IPS-NIHi11 (cell line): ENCODE data around the gene OPA3.
"Not testable (repeated sequence)": the region's sequence is repeated elsewhere in the genome, so short reads cannot be mapped to it uniquely, and the experiment has no call there.

Experiments
- DNase-seq: peaks from one replicate; pipeline ENCODE4 v3.0.0; 2012; ENCODE audit warnings: mixed read lengths, low spot score

Gene OPA3

DNA sequence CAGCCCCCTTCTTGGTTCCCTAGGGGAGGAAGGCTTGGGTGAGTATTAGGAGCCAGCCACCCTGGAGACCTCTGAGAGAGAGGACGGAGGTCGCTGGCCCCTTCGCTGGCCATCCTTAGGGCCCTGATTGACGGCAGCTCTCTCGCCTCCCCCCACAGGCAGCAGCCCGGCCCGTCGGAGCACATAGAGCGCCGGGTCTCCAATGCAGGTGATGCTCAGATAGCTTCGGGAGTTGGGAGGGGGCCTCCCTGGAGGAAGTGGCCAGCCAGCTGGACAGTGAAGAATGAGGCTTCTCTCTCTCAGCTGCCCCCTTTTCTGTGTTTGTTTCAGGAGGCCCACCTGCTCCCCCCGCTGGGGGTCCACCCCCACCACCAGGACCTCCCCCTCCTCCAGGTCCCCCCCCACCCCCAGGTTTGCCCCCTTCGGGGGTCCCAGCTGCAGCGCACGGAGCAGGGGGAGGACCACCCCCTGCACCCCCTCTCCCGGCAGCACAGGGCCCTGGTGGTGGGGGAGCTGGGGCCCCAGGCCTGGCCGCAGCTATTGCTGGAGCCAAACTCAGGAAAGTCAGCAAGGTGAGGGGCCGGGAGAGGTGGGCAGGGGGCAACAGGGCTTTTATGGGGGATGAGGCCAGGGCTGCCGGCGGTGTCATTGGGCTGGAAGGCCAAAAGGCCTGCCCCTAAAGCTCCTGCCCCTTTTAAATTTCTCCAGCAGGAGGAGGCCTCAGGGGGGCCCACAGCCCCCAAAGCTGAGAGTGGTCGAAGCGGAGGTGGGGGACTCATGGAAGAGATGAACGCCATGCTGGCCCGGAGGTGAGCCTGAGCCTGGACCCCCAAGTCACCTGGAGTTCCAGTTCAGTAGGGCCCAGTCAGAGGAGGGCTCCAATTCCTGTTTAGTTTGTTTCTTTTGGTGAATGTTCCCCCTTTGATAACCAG lies 62.3 kb downstream of the OPA3 start:
- no peak for DNase-seq

DNA sequence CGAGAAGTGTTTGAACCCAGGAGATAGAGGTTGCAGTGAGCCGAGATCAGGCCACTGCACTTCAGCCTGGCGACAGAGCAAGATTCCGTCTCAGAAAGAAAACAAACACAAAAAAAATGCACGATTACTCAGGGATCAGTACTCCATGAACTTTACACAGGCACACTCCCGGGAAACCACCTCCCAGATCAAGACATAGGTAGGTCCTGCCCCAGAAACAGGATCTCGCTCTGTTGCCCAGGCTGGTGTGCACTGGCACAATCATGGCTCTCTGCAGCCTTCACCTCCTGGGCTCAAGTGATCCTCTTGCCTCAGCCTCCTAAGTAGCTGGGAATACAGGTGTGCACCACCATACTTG lies 66.2 kb downstream of the OPA3 start:
- DNase-seq = no peak

DNA sequence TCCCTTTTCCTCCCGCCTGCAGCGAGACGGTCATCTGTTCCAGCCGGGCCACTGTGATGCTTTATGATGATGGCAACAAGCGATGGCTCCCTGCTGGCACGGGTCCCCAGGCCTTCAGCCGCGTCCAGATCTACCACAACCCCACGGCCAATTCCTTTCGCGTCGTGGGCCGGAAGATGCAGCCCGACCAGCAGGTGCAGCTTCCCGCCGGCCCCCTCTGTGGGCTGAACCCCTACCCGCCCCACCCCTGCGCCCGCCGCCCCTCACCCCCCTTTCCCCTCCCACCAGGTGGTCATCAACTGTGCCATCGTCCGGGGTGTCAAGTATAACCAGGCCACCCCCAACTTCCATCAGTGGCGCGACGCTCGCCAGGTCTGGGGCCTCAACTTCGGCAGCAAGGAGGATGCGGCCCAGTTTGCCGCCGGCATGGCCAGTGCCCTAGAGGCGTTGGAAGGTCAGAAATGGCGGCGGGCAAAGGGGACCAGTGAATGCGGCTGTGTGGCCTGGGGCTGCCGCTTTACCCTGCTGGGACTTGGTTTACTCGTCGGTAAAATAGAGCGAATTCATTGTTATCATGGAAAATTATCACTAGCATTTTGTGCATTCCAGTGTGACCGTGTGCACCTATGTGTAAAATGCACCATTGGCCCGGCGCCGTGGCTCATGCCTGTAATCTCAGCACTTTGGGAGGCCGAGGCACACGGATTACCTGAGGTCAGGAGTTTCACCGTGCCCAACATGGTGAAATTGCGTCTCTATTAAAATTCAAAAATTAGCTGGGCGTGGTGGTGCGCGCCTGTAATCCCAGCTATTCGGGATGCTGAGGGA lies 66.7 kb downstream of the OPA3 start:
- DNase-seq = no peak

DNA sequence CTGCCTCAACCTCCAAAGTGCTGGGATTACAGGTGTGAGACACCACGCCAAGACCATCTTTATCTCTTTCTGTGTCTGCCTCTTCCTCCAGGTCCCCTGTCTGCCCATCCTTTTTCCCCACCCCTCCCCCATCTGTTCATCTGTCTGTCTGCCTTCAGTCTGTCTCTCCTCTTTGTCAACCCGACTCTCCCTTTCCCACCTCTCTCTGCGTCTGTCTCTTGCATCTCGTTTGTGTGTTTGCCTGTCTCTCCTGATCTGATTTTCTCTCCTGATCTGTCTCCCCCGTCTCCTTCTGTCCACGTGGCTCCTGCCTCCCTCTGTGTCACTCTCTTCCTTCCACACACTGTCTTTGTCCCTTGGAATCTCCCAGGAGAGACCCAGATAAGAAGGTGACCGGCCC lies 67.4 kb downstream of the OPA3 start:
- no peak for DNase-seq

DNA sequence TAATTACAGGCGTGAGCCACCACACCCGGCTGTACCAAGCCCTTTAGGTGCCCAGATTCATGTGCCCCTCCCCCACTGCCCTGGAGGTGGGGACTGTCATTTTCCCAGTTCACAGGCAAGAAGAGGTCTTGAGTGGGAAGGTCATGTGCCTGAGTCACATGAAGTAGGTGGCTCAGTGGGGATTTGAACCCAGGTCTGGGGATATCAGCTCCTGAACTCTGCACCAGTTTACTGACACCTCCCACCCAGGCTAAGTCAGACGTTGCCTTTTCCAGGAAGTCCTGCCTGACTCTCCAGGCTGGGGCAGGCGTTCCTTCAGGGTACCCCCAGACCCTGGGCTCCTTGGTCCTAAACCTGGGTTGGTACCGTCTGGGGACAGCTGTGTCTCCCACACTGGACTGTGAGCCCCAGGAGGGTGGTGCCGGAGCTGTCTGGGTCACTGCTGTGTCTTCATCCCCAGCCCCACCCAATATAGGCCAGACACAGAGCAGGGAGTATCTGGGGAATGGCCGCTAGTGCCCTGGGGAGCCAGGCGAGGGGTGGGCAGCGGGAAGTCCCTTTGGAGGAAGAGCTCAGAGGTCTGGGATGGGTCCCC lies 68.7 kb downstream of the OPA3 start:
- DNase-seq = no peak

DNA sequence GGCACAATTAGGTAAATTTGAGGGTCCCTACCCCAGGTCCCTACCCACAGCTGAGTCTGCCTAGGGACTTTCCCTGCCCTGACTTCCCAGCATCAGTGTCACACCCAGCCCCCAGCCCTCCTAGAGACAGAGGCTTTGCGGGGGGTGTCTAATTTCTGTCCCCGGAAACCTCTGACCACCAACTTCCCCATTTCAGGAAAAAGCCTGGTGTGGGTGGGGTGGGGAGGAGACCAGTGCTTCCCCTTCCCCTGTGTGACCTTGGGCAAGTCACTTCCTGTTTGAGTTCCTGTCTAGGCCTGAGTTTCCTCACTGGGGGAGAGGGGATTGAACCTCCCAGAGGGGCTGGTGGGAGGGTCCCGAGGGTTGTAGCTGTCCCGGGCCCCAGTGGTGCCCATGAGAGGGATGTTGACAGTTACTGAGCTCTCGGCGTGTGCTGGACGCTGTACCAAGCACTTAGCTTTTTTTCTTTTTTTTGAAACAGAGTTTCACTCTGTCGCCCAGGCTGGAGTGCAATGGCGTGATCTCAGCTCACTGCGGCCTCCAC lies 69.4 kb downstream of the OPA3 start:
- DNase-seq = no peak

DNA sequence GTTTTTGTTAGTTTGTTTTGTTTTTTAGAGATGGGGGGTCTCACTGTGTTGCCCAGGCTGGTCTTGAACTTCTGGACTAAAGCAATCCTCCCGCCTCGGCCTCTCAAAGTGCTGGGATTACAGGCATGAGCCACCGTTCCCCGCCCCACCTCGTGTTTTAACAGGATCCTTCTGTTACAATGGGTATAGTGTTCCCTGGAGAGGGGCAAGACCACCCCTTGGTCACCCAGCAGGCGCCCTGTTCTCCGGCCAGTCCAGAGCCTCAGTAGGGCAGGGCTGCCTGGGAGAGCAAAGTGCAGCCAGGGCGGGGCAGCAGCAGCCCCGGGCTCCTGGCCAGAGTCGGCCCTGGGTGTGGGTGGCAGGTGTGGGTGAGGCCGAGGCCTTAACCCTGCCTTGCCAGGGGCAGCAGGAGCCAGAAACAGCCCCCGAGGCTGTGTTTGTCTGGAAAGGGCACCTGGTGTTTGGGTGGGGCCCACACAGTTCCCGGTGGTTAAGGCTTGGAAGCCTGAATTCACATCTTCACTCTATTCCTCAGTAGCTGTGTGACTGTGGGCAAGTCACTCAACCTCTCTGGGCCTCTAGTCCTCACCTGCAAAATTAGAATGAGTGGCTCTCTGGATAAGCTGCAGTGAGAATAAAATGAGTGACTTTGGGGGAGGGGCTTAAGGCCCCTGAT lies 70.1 kb downstream of the OPA3 start:
- peak; percentile 32 for DNase-seq

DNA sequence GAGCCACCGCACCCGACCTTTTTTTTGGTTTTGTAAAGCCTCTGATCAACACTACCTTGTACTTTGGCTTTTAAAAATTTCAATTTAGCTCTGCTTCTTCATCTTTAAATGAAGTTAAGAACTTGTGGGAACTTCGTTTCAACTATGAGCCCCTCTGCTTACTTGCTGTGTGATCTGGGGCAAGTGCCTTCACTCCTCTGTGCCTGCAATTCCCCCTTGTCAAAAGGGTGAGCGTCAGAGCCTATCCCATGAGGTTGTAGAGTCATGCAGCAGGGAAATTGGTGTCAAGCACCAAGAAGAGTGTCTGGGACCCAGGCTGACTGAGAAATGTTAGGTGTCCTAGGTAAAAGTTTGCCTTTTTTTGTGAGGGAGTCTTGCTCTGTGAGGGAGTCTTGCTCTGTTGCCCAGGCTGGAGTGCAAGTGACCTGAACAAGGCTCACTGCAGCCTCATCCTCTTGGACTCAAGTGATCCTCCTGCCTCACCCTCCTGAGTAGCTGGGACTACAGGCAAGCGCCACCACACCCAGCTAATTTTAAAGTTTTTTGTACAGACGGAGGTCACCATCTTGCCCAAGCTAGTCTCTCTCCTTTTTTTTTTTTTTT lies 71.6 kb downstream of the OPA3 start:
- no peak for DNase-seq

DNA sequence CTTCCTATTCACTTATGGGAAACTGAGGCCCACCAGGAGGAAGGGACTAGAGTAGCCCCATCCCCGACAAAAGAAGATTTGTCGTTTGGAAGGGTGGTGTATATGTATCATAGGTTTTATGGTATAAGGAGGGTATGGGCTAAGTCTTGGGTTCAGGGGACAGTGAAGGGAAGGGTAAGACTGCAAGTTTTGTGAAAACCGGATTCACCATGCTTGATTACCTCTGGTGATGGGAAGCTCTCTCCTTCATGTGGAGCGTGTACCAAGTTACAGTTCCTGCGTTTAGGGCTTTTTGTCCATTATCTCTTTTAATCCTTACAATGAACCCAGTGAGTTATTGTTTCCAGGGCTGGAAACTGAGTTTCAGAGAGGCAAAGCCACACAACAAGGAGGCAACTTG lies 73.5 kb downstream of the OPA3 start:
- DNase-seq = no peak

DNA sequence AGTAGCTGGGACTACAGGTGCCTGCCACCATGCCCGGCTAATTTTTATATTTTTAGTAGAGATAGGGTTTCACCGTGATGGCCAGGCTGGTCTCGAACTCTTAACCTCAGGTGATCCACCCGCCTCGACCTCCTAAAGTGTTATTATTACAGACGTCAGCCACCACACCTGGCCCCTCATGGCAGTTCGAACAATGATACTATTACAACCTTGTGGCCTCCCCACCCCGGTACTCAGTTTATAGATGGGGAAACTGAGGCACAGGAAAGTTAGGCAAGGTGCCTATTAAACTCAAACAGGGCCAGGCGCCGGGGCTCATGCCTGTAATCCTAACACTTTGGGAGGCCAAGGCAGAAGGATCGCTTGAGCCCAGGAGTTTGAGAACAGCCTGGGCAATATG lies 74.2 kb downstream of the OPA3 start:
- not testable (repeated sequence) for DNase-seq

DNA sequence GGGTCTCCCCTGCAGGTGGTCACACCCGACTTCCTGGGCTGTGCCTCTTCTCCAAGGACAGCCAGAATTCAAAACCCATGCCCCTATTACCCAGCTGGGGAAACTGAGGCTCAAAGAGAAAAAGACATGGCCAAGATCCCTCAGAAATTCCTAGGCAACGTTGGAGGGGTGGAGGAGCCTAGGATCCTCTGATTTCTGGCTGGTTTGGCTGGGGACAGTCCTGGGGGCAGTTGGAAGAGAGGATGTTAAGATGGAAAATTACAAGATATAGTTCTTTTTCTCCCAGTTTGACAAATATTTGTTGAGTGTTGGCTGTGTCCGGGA lies 74.9 kb downstream of the OPA3 start:
- no peak for DNase-seq

DNA sequence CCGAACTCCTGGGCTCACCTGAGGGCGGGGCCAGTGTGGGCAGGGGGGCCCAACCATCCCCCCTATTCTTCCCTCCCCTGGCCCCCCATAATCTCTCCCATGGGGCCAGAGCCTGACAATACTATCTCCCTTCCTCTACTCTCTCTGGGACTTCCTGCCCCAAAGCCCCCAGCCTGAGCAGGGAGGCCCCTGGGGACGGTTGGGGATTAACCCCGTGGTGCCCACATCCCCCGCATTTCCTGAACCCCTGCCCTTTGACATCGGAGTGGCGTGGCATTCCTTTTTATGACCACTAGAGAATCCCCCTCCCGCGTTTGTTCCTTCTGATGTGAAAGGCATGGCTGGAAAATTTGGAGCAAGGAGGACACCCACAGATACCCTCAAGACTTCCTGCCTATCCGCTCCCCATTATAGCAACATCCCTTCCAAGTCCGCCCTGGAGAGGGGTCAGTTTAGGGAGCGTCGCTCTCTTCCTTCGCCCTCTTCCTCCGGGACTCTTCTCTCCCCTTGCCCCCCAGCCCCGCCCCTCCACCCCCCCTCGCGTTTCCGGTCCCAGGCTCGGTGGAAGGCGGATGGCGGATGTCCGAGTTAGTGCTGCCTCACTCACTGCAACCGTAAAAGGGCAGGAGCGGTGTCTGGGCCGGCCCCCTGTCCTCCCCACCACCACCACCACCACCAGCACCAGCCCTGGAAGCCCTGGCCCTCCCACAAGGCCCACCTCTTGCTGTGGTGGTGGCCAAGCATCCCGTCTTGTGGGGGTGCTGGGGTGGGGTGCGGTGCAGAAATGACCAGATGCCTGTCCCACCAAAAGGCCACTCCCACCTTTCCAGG lies 75.5 kb downstream of the OPA3 start:
- DNase-seq = peak; percentile 84

DNA sequence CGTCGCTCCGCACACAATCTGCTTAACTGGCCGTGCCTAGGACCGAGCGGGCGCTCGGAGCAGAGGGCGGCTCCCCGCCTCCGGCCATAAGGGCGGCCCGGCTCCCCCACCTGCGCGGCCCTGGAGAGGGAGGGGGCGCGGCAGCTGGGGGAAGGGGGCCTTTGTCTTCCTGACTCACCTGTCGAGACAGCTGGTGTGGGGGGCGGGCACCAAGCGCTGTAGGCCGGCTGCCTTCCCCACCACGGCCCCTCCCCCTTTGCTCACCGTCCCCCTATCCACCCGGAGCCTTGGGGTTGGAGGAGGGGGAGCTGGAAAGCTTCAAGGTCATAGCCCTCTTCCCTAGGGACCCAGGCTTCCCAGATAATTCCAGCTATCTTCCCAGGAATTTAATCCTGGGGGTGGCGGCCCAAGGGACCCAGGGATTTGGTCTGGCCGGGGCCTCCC lies 76.2 kb downstream of the OPA3 start:
- DNase-seq = peak; percentile 63

DNA sequence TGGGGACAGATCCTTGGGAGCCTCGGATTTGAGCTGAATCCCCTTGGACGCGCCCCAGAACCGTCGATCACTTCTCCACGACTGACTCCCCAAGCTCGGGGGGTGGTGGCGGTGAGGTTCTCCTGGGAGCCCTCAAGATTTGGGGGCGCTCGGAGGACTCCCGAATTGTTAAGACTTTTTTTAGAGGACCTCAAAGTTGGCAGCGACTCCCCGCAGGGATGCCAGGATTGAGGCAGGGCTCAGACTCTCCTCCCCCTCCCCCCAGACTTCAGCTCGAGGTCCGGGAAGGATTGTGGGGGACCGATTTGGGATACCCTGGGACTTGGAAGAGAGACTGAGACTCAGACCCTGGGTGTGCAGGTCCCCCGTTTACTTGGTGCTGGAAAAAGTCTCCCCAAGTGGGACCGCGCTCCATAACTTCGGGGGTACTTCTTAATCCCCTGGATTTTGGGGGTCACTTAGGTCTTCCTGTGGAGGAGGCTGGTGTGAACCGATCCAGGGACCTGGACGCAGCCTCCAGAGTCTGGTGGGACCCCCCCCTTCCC lies 76.7 kb downstream of the OPA3 start:
- no peak for DNase-seq

DNA sequence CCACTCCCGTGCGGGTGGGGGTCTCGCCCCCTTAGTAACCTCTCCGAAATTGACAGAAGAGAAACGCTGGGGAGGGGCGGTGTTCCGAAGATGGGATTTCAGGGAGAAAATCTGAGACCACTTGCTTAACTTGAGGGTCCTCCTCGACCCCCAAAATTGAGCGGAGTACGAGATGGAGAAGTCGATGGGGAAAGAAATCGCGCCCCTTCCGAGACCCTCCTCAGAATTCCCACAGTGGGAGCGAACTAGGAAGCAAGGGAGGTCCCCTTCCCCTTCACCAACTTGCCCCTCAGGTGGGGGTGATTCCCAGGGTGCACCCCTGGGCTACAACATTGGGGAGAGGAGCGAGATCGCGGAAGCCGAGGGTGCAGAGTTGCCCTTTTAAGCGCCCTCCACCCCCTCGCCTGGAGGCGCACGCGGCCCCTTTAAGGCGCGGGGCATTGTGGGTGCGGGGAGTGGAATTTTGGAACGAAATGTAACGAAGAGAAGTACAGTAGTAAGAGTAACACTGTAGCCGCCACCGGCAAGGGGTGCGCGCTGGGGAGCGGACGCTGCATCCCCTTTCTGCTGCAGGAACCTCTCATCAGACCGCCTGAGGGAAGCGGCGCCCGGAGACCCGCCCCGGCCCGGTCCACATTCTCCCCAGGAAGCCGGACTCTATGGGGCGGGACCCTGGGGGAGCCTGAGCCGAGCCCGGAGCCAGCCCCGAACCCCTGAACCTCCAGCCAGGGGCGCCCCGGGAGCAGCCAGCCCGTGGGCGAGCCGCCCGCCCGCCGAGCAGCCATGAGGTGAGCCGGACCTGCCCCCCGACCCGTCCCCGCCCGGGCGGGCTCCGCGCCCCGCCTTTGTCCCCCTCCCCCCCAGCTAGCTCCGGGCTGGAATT lies 77.4 kb downstream of the OPA3 start, which contains the start of gene VASP:
VASP (plus strand) TSS at position 491 of the 883 bp plus-strand sequence; CDS start at position 784, 293 bp downstream.
- peak; percentile 72 for DNase-seq

DNA sequence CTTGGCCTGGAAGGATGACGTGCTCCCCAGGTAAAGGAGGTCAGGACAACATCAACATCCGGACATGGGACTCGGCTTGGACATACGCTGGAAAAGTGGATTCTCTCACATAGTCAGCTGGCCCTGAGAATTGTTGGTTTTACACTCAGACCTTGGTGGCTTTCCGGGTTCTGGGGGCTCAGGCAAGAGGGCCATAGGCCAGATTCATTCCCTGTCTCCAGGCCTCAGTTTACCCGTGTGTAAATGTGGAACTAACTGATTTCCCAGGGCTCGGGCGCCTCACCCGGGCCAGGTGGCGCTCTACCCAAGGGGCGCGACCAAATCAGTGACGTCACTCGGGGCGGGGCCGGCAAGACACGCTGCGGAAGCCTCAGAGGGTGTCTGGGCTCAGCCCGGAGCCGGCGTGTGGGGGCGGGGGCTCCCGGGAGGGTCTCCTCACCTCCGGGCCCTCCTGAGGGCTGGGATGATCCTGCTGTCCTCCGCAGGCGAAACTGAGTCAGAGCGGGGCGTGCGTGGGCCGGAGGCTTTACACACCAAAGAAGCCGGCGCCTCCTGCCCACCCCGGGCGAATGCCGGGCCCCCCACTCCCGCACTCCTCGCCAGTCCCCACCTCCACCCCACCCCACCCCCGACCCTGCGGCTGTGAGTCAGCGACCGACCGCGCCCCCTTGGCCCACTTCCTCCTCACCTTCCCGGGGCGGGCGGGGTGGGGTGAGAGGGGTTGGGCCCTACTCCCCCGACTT lies 78.2 kb downstream of the OPA3 start:
- DNase-seq = peak; percentile 86

DNA sequence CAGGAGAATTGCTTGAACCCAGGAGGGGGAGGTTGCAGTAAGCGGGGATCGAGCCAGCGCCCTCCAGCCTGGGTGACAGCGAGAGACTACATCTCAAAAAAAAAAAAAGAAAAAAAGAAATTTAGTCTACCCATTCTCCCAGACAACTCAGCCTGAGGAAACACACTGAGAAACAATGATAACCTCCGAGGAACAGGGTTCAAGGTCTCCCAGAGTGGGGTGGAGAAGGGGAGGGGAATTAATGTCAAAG lies 78.7 kb downstream of the OPA3 start:
- DNase-seq = no peak

DNA sequence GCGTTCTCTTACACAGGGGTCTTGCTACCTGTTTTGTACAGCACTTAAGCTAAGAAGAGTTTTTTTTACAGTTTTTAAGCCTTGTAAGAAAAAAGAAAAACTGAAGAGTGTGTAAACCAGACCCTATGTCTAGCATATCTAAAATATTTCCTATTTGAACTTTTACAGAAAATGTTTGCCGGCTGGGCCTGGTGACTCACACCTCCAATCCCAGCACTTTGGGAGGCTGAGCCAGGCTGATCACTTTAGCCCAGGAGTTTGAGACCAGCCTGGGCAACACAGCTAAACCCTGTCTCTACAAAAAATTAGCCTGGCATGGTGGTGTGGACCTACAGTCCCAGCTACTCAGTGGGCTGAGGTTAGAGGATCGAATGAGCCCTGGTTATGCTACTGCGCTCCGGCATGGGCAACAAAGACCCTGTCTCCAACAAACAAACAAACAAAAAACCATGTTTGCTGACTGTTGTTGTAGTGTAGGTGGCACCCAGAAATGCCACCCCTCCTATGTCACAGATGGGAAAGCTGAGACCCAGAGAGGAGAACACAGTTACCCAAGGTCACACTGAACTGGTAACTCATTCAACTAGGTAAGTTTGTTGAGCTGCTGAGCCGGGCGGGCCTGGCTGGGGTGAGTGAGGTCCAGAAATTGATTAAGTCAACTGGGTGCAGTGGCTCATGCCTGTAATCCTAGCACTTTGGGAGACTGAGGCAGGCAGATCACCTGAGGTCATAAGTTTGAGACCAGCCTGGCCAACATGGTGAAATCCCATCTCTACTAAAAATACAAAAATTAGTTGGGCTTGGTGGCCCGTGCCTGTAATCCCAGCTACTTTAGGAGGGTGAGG lies 79.2 kb downstream of the OPA3 start:
- DNase-seq = no peak
